Activated T-cell treated with anti-CD3 and anti-CD28 coated beads for 48 hours (primary cell): ENCODE measurements around the gene ABI1.

Experiments
- DNase-seq: peaks from one replicate; pipeline ENCODE4 v3.0.0-alpha.2; 2020; ENCODE audit warnings: low read depth

ABI1 gene

GRCh38 chr10:26770069-26770468 is 90.7 kb downstream of the ABI1 start:
- DNase-seq = no peak

DNA sequence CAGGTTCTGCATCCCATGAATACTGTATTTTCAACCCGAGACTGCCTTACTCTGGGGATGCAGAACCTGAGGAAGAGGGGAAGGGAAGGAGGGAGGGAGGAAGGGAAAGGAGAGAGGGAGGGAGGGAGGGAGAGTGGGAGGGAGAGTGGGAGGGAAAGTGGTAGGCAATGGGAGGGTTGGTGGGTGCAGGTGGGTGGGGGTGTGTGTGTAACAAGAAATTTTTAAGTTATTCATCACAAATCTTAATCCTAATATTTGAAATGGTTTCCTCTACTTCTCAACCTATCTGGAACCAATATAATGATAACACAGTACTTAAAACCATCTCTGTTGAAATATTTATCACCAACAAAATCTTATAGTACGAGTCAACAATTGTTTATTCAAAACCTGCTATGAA is 95.2 kb downstream of the ABI1 start:
- no peak for DNase-seq

DNA sequence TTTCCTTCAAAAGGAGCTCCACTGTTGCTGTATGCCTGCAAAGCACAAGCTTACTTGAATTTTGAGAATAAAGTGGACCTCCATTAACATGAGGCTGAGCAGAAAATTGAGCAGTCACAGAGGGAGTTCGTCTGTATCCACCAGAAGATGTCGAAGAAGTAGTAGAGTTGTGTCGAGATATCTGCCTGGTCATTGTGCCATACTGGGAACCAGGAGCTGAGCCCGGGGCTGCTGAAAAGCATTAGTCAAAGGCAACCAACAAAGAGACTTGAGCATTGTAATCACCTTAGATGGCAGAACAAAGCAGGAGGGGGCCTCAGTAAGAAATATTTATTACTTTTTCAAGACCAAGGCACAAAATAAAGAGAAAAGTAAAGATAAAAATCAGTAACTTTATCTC is 101.8 kb downstream of the ABI1 start:
- DNase-seq = no peak

DNA sequence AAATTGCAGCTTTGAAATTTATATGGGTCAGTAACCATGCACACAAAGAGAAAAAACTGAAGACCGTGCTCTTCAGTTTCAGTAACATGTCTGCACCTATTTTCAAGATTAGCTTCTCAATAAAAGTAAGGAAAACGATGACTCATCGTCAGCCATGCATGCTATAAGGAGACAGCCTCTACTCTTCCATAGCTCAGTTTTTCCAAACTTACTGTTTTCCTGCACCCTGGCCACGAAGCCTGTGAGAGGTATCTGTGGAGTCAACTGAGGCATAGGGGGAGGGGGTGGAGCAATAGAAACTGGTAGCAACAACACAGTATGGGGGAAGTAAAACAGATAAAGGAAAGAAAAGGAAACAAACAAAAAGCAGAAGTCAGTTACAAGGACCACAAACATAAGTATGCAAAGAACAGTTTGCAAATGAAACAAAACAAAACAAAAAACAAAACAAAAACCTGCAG is 105.3 kb downstream of the ABI1 start:
- DNase-seq = no peak

GRCh38 chr10:26746061-26746460 is 114.7 kb downstream of the ABI1 start:
- no peak for DNase-seq

- DNase-seq = no peak
Observed at GRCh38 chr10:26743841-26744240, 116.9 kb downstream of the ABI1 start.

- no peak for DNase-seq
Observed at GRCh38 chr10:26743091-26743490, 117.7 kb downstream of the ABI1 start.

DNA sequence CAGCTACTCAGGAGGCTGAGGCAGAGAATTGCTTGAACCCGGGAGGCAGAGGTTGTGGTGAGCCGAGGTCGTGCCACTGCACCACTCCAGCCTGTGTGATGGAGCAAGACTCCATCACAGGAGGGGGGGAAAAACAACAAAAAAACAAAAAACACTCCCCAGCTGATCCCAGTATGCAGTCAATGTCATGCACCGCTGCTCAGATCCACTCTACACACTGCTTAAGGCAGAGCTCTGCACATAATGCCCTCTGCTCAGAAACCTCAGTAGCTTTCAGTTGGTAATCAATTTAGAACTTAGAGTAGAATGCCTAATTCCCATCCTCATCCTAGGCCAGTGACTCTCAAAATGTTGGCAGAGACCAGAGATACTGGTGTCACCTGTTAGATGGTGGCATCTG is 119.4 kb downstream of the ABI1 start:
- no peak for DNase-seq

DNA sequence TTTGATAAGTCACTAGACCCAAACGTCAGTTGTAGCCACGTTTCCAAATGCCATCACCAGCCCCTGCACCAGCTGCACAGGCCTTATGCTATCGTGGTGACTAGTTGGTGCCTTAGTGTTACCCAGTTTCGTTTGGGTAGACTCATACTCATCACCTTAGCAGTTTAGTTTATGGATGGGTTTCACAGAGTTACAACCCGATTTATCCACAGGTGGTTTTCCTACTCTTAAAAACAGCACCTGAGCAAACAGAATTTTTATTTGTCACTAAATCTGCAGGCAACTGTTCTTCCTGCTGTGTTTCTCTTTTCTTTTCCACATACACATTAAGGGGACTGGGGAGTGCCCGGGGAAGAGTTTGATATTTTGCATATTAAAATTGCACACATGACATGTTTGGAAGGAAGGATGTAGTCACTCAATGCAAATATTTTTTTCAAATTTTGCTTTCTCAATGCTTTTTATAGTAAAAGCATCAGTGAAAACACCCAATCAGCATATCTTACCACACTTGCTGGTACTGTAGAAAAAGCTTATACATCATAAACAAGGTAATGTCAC is 121.6 kb downstream of the ABI1 start:
- DNase-seq = no peak

GRCh38 chr10:26738301-26738911 is 122.4 kb downstream of the ABI1 start:
- no peak for DNase-seq

- no peak for DNase-seq
Observed at GRCh38 chr10:26737730-26738129, 123.0 kb downstream of the ABI1 start.

DNA sequence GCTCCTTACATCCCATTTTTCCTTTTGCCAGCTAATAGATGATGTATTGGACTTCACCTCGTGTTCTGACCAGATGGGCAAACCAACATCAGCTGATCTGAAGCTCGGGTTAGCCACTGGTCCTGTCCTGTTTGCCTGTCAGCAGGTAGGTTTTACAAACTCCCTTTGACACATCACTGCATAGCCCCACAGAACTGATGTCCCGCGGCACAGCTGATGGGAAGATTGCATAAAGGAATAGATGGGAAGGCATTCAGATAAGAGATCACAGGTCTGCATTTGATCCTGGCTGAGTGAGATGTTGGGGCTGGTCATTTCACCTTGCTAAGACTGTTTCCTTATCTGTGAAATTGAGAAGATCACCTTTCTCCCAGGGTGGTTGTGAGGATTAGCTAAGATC is 125.3 kb downstream of the ABI1 start:
- DNase-seq = no peak

DNA sequence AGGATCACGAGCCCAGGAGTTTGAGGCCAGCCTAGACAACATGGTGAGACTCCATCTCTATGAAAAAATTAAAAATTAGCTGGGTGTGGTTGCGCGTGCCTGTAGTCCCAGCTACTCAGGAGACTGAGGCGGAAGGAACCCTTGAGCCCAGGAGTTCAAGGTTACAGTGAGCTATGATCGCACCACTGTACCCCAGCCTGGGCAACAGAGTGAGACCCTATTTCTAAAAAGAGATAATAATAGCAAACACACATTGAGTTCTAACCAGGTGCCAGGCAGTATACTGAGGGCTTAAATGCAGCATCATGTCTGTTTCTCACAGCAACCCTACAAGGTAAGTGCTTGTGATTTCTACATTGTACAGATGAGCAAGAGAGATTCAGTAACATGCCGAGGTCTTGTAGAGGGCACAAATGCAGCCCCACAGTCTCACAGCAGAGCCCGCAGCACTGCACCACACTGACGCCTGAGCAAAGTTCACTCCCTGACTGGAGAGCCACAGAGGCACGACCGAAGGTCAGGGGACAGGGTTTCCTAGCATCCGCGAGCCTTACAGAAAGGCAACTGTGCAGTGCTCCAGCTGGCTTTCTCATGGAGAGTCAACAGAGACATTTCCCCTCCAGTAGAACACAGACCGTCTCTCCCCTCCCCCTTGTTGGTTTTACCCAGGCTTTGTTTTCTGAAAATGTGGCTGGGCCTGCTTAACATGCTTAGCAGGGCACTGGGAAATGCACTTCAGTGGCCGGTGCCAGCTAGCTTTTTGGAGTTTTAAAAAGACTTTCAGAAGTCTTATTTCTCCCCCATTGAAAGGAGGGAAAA is 126.8 kb downstream of the ABI1 start:
- no peak for DNase-seq

DNA sequence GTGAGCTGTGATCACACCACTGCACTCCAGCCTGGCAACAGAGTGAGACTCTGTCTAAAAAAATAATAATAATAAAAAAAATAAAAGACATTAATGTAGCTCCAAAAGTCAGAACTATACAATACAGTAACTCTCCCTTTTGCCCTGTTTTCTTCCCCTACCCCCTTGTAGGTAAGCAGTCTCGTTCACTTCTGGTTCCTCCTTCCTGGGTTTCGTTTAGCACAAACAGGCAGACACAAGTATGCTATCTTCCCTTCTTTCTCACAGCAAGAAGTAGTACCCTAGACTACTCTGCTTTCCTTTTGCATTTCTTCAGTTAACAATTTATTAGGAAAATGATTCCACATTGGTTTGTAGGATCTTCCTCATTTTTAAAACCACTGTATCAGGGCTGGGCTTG is 130.2 kb downstream of the ABI1 start:
- no peak for DNase-seq

GRCh38 chr10:26729395-26729794 is 131.4 kb downstream of the ABI1 start:
- no peak for DNase-seq

DNA sequence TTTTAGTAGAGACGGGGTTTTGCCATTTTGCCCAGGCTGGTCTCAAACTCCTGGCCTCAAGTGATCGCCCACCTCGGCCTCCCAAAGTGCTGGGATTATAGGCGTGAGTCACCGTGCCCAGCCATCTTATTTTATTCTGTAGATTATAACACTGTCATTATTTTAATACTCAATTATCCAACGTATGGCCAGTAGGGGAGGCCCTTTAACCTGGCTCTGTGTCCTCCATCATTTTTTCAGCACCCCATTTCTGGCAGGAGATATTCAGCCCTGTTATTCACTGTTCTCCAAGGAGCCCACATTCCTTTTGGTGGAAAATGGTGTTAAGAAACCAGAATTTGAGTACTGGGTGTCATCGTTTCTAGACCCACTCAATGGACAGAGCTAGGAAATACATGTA is 131.8 kb downstream of the ABI1 start:
- DNase-seq = no peak

- DNase-seq = no peak
Observed at GRCh38 chr10:26727005-26727404, 133.8 kb downstream of the ABI1 start.

DNA sequence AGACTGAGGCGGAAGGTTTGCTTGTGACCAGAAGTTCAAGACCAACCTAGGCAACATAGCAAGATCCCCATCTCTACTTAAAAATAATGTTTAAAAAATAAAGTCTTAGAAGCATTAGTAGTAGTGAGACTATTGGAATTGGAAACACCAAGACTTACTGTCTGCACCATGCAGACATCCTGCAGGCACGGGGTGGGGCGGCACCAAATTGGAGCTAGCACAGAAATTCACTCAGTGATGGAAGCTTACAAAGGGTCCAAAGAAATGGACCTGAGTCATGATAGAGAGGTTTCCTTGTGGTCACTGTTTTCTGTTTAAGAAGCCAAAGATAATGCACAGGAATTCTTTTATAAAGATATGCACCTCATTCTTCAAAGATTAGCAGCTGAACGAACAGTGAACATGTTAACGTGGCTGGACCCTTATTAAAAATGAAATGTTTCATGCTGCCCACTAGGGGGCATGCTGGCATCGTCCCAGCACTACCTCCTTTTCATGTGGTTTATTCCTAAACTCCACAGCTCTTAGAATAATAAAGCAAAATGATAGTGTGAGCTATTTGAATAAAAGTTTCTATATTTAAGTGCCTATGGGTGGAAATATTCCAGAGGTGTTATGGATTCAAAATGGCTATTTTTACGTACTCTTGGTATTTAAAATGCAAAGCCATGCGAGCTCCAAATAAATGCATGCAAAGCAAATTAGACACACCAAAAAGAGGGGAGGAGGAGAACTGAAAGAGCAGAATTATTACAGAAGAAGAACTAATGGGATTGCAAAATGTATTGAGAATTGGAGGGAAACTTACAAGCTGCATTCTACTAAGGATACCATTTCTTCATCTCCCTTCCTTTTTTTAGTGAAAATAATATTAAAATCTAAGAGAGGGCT is 134.7 kb downstream of the ABI1 start:
- no peak for DNase-seq

- no peak for DNase-seq
Observed at GRCh38 chr10:26723016-26723415, 137.7 kb downstream of the ABI1 start.

DNA sequence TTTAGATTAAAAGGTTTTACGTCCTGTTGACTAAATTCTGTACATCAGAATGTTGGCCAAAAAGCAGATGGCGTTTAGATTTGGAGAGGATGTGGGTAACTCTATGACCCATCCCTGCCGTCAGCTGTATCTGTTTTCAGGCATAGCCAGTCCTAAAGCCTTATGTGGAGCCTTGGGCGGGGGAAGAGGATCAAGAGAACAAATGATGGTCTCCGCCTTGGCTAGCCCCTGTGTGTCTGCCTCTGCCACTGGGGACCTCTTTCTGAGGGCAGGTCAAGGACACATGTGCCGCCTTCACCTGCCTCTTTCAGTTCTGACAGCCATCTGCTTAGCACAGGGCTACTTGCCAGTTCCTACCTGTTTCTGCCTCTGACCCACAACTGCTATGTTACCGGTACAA is 139.2 kb downstream of the ABI1 start:
- no peak for DNase-seq

DNA sequence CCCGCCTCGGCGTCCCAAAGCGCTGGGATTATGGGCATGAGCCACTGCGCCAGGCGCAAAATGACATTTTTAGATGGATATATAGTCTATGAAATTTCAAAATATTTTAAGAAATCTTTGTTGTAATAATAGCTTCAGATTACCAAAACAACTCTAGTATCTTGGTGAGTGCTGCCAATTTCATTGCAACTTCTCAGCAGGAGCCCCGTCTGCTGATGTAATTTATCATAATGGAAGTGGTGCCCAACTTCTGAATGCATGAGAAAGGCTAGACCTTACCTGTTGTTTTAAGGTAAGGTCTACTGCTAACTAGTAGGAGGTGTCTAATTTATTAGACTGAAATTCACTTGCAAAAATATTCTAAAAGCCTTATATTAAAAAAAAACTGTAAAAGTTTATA is 143.3 kb downstream of the ABI1 start:
- no peak for DNase-seq

DNA sequence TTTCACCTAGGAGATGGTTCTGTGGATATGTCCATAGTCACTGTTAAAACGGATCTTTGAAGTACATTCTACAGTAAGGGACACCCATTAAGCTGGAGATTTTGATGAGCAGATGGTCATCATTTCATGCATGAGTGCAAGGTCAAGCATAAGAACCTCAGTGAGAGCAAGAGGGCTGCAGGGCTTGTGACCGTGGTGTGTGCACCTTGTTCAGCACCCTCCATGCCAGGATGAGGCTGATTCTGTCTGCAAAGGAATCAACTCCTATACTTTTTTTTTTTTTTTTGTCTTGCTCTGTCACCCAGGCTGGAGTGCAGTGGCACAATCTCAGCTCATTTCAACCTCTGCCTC is 145.6 kb downstream of the ABI1 start:
- no peak for DNase-seq
